MM.1S (cell line): ENCODE data around the gene DONSON.

Experiments
- CTCF ChIP-seq: fragments of 300-600 bp; sonication (generic); IDR thresholded peaks from 2 replicates; pipeline ENCODE4 v1.5.1; 2016; ENCODE audit warnings: antibody characterized with exemption, low read length, mixed read lengths
- EZH2 ChIP-seq: fragments of 300-600 bp; sonication (generic); optimal IDR thresholded peaks from 2 replicates; pipeline ENCODE3; 2017; ENCODE audit warnings: low read depth, mild to moderate bottlenecking, antibody characterized with exemption, low read length, mixed read lengths

- no peak for TF ChIP-seq CTCF
- no peak for TF ChIP-seq EZH2
Observed at GRCh38 chr21:33542640-33543504, 45.6 kb downstream of the DONSON start, which contains the start of gene SON.
